Spleen (tissue), 11 donors: ENCODE data around the gene FADS2. TPM values are rescaled to one million over a fixed set of nuclear protein-coding genes. Genes with fewer than 3 reads are reported as not detected.

Experiments
- DNase-seq: peaks from one replicate; pipeline ENCODE4 v3.0.0-alpha.2; 2020
- H3K27ac ChIP-seq, 8 donors: fragments of 200-600 bp; sonication (generic) in 7 of 8; 1 replicate in 4 of 8; 2 replicates in 4 of 8; pipeline versions ENCODE4 v1.5.0 to v1.8.0; 2016 to 2021; ENCODE audit warnings: inconsistent platforms in 4 of 8, mild to moderate bottlenecking in 4 of 8, moderate library complexity in 1 of 8
- H3K27me3 ChIP-seq, 7 donors: fragments of 200-600 bp; sonication (generic) in 6 of 7; replicated peaks in 1 of 7; 1 replicate in 4 of 7; 2 replicates in 3 of 7; pipeline versions ENCODE4 v1.5.0 to v1.8.0; 2016 to 2021; ENCODE audit warnings: inconsistent platforms in 3 of 7, mild to moderate bottlenecking in 1 of 7
- H3K36me3 ChIP-seq, 6 donors: fragments of 200-600 bp; sonication (generic) in 5 of 6; 1 replicate in 4 of 6; 2 replicates in 2 of 6; pipeline versions ENCODE4 v1.5.0 to v1.8.0; 2016 to 2021; ENCODE audit warnings: inconsistent platforms in 2 of 6
- H3K4me1 ChIP-seq, 6 donors: fragments of 200-600 bp; sonication (generic) in 5 of 6; 1 replicate in 3 of 6; 2 replicates in 3 of 6; pipeline versions ENCODE4 v1.5.0 to v1.8.0; 2016 to 2021; ENCODE audit warnings: inconsistent platforms in 3 of 6
- H3K4me3 ChIP-seq, 8 donors: fragments of 200-600 bp; sonication (generic) in 7 of 8; 1 replicate in 4 of 8; 2 replicates in 4 of 8; pipeline versions ENCODE4 v1.5.0 to v1.8.0; 2016 to 2021; ENCODE audit warnings: inconsistent platforms in 4 of 8, mild to moderate bottlenecking in 4 of 8, moderate library complexity in 2 of 8
- H3K9me3 ChIP-seq, 8 donors: fragments of 200-600 bp; sonication (generic) in 7 of 8; 1 replicate in 4 of 8; 2 replicates in 4 of 8; pipeline versions ENCODE4 v1.5.0 to v1.8.0; 2016 to 2021; ENCODE audit warnings: inconsistent platforms in 4 of 8
- CTCF ChIP-seq, 11 experiments: fragments of 200-600 bp in 7 of 11; fragments of 450-650 bp in 4 of 11; sonication (generic) in 4 of 11; IDR thresholded peaks in 8 of 11; conservative IDR thresholded peaks in 3 of 11; 1 replicate in 7 of 11; 2 replicates in 4 of 11; pipeline versions ENCODE4 v1.4.0 to v1.8.0; 2016 to 2021; ENCODE audit warnings: antibody characterized with exemption in 11 of 11, inconsistent platforms in 4 of 11, mild to moderate bottlenecking in 1 of 11
- POLR2A ChIP-seq, 3 donors: fragments of 450-650 bp; IDR thresholded peaks; one replicate each; pipeline ENCODE4 v1.5.1; 2017; ENCODE audit warnings: antibody characterized with exemption in 3 of 3, mild to moderate bottlenecking in 1 of 3
- POLR2AphosphoS5 ChIP-seq, 3 donors: sonication (generic); formaldehyde crosslinking; IDR thresholded peaks; one replicate each; pipeline ENCODE4 v1.5.1; 2017; ENCODE audit warnings: antibody characterized with exemption in 3 of 3
- WGBS, 5 donors: extraction: QIAGEN DNeasy Blood & Tissue Kit in 3 of 5; methylation state at CpG; one replicate each; pipeline versions ENCODE4 v1.1.5 to v1.1.7; 2013 to 2018; 5-methylcytosine and 5-hydroxymethylcytosine counted together
- intact Hi-C: fragments of 100-400 bp; cut with DNase I; formaldehyde crosslinking; loops from one replicate; pipeline ENCODE4 v1.15.0; 2023; ENCODE audit warnings: low total_unique reads
- polyA plus RNA-seq, 3 donors: library from polyadenylated mRNA; stranded (reverse); fragments of 200-250 nt; gene quantifications; one replicate each; pipeline ENCODE4 v1.2.1, GENCODE V29; 2013
- total RNA-seq, 7 donors: library from RNA; depleted of rRNA in 3 of 7; stranded (reverse); fragments of >200 nt in 3 of 7; fragmentation: NEBNext Ultra II Directional in 4 of 7; extraction: Animal tissue kit (Norgen Biotek cat#: 25700) in 4 of 7; gene quantifications; one replicate each; pipeline versions ENCODE4 v1.1.0 to v1.2.1, GENCODE V29; 2016 to 2021
- donor health status: healthy with polysubstance abuse.
- donor health status: DM: no; HTN: no; CAD: no; lungs with moderate emphysema.
- donor health status: DM: no; HTN: no; CAD: no.
- donor health status: Bipolar disorder and iron deficiency.
- donor health status: healthy.
- donor health status: DM: no; HTN: no; CAD: no.
- donor health status: DM: yes; HTN: yes; CAD: no.

The FADS2 gene
- total and polyA plus RNA-seq, 10 donors, result 2.8 to 20.6 (median 12.9) TPM

- DNase-seq, result no peak
- no peak overlapping the region for H3K27ac ChIP-seq
- no peaks in the 10 kb centered on the region for H3K9me3 ChIP-seq
- H3K36me3 ChIP-seq, result peaks cover 0 to 24% (median 0%) of the 10 kb centered on the region in 6 donors
- H3K4me3 ChIP-seq, result no peak overlapping the region
- TF ChIP-seq CTCF (IDR thresholded peaks at IDR 0.05 in 8 of 11, conservative IDR thresholded peaks at IDR 0.05 in 3 of 11) (no peak), POLR2AphosphoS5 (IDR thresholded peaks at IDR 0.05) (no peak), POLR2A (IDR thresholded peaks at IDR 0.05) (no peak)
- WGBS, 5 donors, result 89 to 95% (median 91%) methylated on average over 6 of the region's 6 CpGs
- H3K27me3 ChIP-seq, result peaks cover 0 to 8% (median 0%) of the 10 kb centered on the region in 7 donors
- intact Hi-C loops, result no loop called here
- H3K4me1 ChIP-seq, result peaks cover 7 to 16% (median 10%) of the 10 kb centered on the region in 6 donors
Observed at GRCh38 chr11:61866958-61867343, 38.9 kb downstream of the FADS2 start.

GRCh38 chr11:61868571-61869428 lies 40.7 kb downstream of the FADS2 start:
- no peak overlapping the region for H3K4me3 ChIP-seq
- DNase-seq, result no peak
- peaks cover 7 to 16% (median 10%) of the 10 kb centered on the region in 6 donors for H3K4me1 ChIP-seq
- peaks cover 0 to 8% (median 0%) of the 10 kb centered on the region in 7 donors for H3K27me3 ChIP-seq
- H3K36me3 ChIP-seq, result peaks cover 0 to 22% (median 0%) of the 10 kb centered on the region in 6 donors
- no peak overlapping the region for H3K27ac ChIP-seq
- no peaks in the 10 kb centered on the region for H3K9me3 ChIP-seq
- 85 to 89% (median 88%) methylated on average over 8 to 14 of the region's 14 CpGs for WGBS, 5 donors
- intact Hi-C loops, result no loop called here
- TF ChIP-seq CTCF (IDR thresholded peaks at IDR 0.05 in 8 of 11, conservative IDR thresholded peaks at IDR 0.05 in 3 of 11) (no peak), POLR2AphosphoS5 (IDR thresholded peaks at IDR 0.05) (no peak), POLR2A (IDR thresholded peaks at IDR 0.05) (no peak)

GRCh38 chr11:61869429-61869707 lies 41.3 kb downstream of the FADS2 start:
- Histone ChIP-seq H3K27ac (no peak overlapping the region), H3K4me1 (peaks cover 7 to 17% (median 10%) of the 10 kb centered on the region in 6 donors), H3K27me3 (peaks cover 0 to 8% (median 0%) of the 10 kb centered on the region in 7 donors), H3K4me3 (no peak overlapping the region), H3K9me3 (no peaks in the 10 kb centered on the region), H3K36me3 (peaks cover 0 to 20% (median 0%) of the 10 kb centered on the region in 6 donors)
- intact Hi-C loops, result no loop called here
- TF ChIP-seq POLR2AphosphoS5 (IDR thresholded peaks at IDR 0.05), result no peak
- WGBS, 5 donors, result 62 to 84% (median 74%) methylated on average over 4 of the region's 4 CpGs
- DNase-seq, result no peak

- Histone ChIP-seq H3K27me3 (peaks cover 0 to 8% (median 0%) of the 10 kb centered on the region in 7 donors), H3K27ac (no peak overlapping the region), H3K9me3 (no peaks in the 10 kb centered on the region), H3K4me3 (no peak overlapping the region), H3K4me1 (peaks cover 7 to 22% (median 10%) of the 10 kb centered on the region in 6 donors), H3K36me3 (peaks cover 0 to 18% (median 0%) of the 10 kb centered on the region in 6 donors)
- TF ChIP-seq POLR2AphosphoS5 (IDR thresholded peaks at IDR 0.05) (peak in 1 of 3 donors; percentile 39), POLR2A (IDR thresholded peaks at IDR 0.05) (no peak)
- no peak for DNase-seq
- WGBS, 5 donors, result 77 to 89% (median 82%) methylated on average over 17 to 21 of the region's 21 CpGs
- intact Hi-C loops, result loop anchor here (10.0 kb wide), 1 partner anchor 235 kb away; no protein-coding TSS in a partner anchor
Observed at GRCh38 chr11:61869708-61870451, 41.8 kb downstream of the FADS2 start.
